ENCODE measurements around the gene AGPS. TPM values are rescaled to one million over a fixed set of nuclear protein-coding genes. Genes with fewer than 3 reads are reported as not detected.

The AGPS gene
- total and polyA plus RNA-seq, 10 of the 15 experiments (the other 5 are each of a cell fraction or from before 2014, with no cell fraction given), result 7.9 to 54.2 (median 38.7) TPM

DNA sequence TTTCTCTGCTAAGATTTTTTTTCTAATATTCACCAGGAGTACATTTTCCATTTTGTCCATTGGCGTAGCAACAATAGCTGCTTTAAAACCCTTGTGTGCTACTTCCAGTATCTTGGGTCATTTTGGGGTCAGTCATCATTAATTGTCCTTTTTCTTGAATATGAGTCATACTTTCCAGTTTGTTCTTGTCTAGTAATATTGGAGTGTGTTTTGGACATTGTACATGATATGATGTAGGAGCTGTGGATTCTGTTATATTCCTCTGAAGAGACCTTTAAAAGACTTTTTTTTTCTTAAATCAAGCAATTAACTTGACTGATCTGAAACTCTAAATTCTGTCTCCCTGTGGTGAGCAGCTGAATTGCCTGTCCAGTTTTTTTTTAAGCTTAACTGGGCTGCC is 40.8 kb downstream of the AGPS start:
- BruUV-seq (replicated peaks), result no TSS peak
- Histone ChIP-seq H3K9ac (ENCODE audit: control insufficient read depth, insufficient read depth, low read length) (no peak overlapping the region), H3K4me3 (no peak overlapping the region), H3K4me2 (ENCODE audit: control insufficient read depth, insufficient read depth) (no peak overlapping the region), H4K20me1 (ENCODE audit: control insufficient read depth, insufficient read depth) (no peaks in the 10 kb centered on the region), H3K36me3 (ENCODE audit: control insufficient read depth in 2 of 2, insufficient read depth in 2 of 2, low read length in 1 of 2) (peaks cover 0 to 4% of the 10 kb centered on the region in 2 experiments; a peak in 3 of 4 replicates), H3K27ac (ENCODE audit: control insufficient read depth, insufficient read depth) (no peak overlapping the region), H3K4me1 (ENCODE audit: control insufficient read depth, insufficient read depth, low read length) (no peaks in the 10 kb centered on the region), H3K9me3 (replicated peaks; ENCODE audit: control insufficient read depth, insufficient read depth, low read length) (peaks cover 24% of the 10 kb centered on the region), H3K27me3 (replicated peaks in 1 of 2; ENCODE audit: control insufficient read depth in 2 of 2, insufficient read depth in 2 of 2, low read length in 1 of 2) (no peaks in the 10 kb centered on the region), H2AFZ (ENCODE audit: control insufficient read depth, low read depth, low read length) (no peak overlapping the region), H3K79me2 (ENCODE audit: control insufficient read depth, insufficient read depth, low read length) (no peaks in the 10 kb centered on the region)
- ChIA-PET CTCF (no interaction called here), POLR2A (no interaction called here), SMC1A (ENCODE audit: uncharacterized antibody, unreplicated experiment) (no interaction called here), RAD21 (ENCODE audit: unreplicated experiment) (interaction anchor here (1.2 kb wide), 1 partner anchor 268 kb away, joined by 3 read pairs; no protein-coding TSS in a partner anchor)
- FAIRE-seq (no peak), DNase-seq (ENCODE audit: low read depth, low spot score) (no peak), ATAC-seq (no peak)
- intact Hi-C loops (cut with micrococcal nuclease; ENCODE audit: unreplicated experiment), result no loop called here
- TF ChIP-seq, protein P1, sequence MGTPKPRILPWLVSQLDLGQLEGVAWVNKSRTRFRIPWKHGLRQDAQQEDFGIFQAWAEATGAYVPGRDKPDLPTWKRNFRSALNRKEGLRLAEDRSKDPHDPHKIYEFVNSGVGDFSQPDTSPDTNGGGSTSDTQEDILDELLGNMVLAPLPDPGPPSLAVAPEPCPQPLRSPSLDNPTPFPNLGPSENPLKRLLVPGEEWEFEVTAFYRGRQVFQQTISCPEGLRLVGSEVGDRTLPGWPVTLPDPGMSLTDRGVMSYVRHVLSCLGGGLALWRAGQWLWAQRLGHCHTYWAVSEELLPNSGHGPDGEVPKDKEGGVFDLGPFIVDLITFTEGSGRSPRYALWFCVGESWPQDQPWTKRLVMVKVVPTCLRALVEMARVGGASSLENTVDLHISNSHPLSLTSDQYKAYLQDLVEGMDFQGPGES (IDR thresholded peaks at IDR 0.05), result no peak
- 0 out of 2 replicates have a peak, but pooled peaks have one; percentile 20 for TF ChIP-seq CBX5 (IDR thresholded peaks at IDR 0.05; ENCODE audit: low read depth)
- TF ChIP-seq, protein P2, sequence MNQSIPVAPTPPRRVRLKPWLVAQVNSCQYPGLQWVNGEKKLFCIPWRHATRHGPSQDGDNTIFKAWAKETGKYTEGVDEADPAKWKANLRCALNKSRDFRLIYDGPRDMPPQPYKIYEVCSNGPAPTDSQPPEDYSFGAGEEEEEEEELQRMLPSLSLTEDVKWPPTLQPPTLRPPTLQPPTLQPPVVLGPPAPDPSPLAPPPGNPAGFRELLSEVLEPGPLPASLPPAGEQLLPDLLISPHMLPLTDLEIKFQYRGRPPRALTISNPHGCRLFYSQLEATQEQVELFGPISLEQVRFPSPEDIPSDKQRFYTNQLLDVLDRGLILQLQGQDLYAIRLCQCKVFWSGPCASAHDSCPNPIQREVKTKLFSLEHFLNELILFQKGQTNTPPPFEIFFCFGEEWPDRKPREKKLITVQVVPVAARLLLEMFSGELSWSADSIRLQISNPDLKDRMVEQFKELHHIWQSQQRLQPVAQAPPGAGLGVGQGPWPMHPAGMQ (IDR thresholded peaks at IDR 0.05; ENCODE audit: borderline replicate concordance), result no peak
- TF ChIP-seq CBFB (IDR thresholded peaks at IDR 0.05; ENCODE audit: low read depth), result no peak
- WGBS (ENCODE audit: insufficient coverage, insufficient replicate concordance, low lambda C conversion rate, missing lambda C conversion rate), result 95% methylated on average over 1 of the region's 1 CpG
- in situ Hi-C loops (cut with MboI), result no loop called here

DNA sequence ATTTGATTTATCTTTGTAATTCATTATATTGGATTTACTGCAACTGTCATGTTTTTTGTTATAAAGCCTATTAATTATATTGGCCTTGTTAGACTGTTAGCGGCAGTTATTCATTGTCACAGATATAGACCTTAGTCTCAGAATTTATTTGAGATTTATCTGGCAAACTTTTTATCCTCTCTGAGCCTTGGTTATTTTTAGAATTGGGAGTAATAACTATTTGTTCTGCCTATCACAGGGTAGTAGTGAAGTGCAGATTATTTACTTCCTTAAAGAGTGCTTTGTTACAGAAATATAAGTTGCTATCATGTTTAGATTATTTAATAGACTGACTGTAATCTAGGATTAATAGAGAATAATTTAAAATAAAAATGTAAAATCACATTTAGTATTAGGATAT is 41.9 kb downstream of the AGPS start:
- DNase-seq (ENCODE audit: low read depth, low spot score), result no peak
- no peaks in the 10 kb centered on the region for H4K20me1 ChIP-seq (ENCODE audit: control insufficient read depth, insufficient read depth)
- FAIRE-seq, result no peak
- H3K4me1 ChIP-seq (ENCODE audit: control insufficient read depth, insufficient read depth, low read length), result no peaks in the 10 kb centered on the region
- ChIA-PET RAD21 (ENCODE audit: unreplicated experiment) (interaction anchor here (1.2 kb wide), 1 partner anchor 269 kb away, joined by 3 read pairs; no protein-coding TSS in a partner anchor), POLR2A (no interaction called here), SMC1A (ENCODE audit: uncharacterized antibody, unreplicated experiment) (no interaction called here), CTCF (no interaction called here)
- H3K27ac ChIP-seq (ENCODE audit: control insufficient read depth, insufficient read depth), result no peak overlapping the region
- peaks cover 24% of the 10 kb centered on the region for H3K9me3 ChIP-seq (replicated peaks; ENCODE audit: control insufficient read depth, insufficient read depth, low read length)
- H3K79me2 ChIP-seq (ENCODE audit: control insufficient read depth, insufficient read depth, low read length), result no peaks in the 10 kb centered on the region
- no peak for ATAC-seq
- intact Hi-C loops (cut with micrococcal nuclease; ENCODE audit: unreplicated experiment), result no loop called here
- peaks cover 0 to 3% of the 10 kb centered on the region in 2 experiments; a peak in 3 of 4 replicates for H3K36me3 ChIP-seq (ENCODE audit: control insufficient read depth in 2 of 2, insufficient read depth in 2 of 2, low read length in 1 of 2)
- in situ Hi-C loops (cut with MboI), result no loop called here
- WGBS (ENCODE audit: insufficient coverage, insufficient replicate concordance, low lambda C conversion rate, missing lambda C conversion rate), result 100% methylated on average over 1 of the region's 1 CpG
- H3K9ac ChIP-seq (ENCODE audit: control insufficient read depth, insufficient read depth, low read length), result no peak overlapping the region
- no peak overlapping the region for H2AFZ ChIP-seq (ENCODE audit: control insufficient read depth, low read depth, low read length)
- no TSS peak for BruUV-seq (replicated peaks)
- no peak overlapping the region for H3K4me2 ChIP-seq (ENCODE audit: control insufficient read depth, insufficient read depth)
- H3K4me3 ChIP-seq, result no peak overlapping the region
- no peaks in the 10 kb centered on the region for H3K27me3 ChIP-seq (replicated peaks in 1 of 2; ENCODE audit: control insufficient read depth in 2 of 2, insufficient read depth in 2 of 2, low read length in 1 of 2)
- TF ChIP-seq, protein P3, sequence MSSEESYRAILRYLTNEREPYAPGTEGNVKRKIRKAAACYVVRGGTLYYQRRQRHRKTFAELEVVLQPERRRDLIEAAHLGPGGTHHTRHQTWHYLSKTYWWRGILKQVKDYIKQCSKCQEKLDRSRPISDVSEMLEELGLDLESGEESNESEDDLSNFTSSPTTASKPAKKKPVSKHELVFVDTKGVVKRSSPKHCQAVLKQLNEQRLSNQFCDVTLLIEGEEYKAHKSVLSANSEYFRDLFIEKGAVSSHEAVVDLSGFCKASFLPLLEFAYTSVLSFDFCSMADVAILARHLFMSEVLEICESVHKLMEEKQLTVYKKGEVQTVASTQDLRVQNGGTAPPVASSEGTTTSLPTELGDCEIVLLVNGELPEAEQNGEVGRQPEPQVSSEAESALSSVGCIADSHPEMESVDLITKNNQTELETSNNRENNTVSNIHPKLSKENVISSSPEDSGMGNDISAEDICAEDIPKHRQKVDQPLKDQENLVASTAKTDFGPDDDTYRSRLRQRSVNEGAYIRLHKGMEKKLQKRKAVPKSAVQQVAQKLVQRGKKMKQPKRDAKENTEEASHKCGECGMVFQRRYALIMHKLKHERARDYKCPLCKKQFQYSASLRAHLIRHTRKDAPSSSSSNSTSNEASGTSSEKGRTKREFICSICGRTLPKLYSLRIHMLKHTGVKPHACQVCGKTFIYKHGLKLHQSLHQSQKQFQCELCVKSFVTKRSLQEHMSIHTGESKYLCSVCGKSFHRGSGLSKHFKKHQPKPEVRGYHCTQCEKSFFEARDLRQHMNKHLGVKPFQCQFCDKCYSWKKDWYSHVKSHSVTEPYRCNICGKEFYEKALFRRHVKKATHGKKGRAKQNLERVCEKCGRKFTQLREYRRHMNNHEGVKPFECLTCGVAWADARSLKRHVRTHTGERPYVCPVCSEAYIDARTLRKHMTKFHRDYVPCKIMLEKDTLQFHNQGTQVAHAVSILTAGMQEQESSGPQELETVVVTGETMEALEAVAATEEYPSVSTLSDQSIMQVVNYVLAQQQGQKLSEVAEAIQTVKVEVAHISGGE (CRISPR knock-in tag; IDR thresholded peaks at IDR 0.05), result no peak
- TF ChIP-seq, protein P4, sequence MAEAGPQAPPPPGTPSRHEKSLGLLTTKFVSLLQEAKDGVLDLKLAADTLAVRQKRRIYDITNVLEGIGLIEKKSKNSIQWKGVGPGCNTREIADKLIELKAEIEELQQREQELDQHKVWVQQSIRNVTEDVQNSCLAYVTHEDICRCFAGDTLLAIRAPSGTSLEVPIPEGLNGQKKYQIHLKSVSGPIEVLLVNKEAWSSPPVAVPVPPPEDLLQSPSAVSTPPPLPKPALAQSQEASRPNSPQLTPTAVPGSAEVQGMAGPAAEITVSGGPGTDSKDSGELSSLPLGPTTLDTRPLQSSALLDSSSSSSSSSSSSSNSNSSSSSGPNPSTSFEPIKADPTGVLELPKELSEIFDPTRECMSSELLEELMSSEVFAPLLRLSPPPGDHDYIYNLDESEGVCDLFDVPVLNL (IDR thresholded peaks at IDR 0.05; ENCODE audit: low read depth, low read length), result no peak
- no peak for TF ChIP-seq SMAD1 (IDR thresholded peaks at IDR 0.05; ENCODE audit: low read depth, partially characterized antibody)
- TF ChIP-seq CBX5 (IDR thresholded peaks at IDR 0.05; ENCODE audit: low read depth), result no peak
- no peak for TF ChIP-seq TBL1XR1 (IDR thresholded peaks at IDR 0.05; ENCODE audit: low read depth, low read length)
- TF ChIP-seq RELA (IDR thresholded peaks at IDR 0.05; ENCODE audit: borderline replicate concordance, partially characterized antibody), result no peak
- TF ChIP-seq EGR1 (IDR thresholded peaks at IDR 0.05; ENCODE audit: borderline replicate concordance in 1 of 2, low read depth in 2 of 2, low read length in 2 of 2), result no peak
